HCT116 (cell line): ENCODE data around the gene PPM1F.

Experiments
- ELF1 ChIP-seq: IDR thresholded peaks from 2 replicates; pipeline ENCODE4 v1.6.1; 2012; ENCODE audit warnings: low read depth, borderline replicate concordance
- EZH2 ChIP-seq: fragments of 200-600 bp; sonication (generic); IDR thresholded peaks from 2 replicates; pipeline ENCODE4 v1.6.1; 2017; ENCODE audit warnings: antibody characterized with exemption, mixed run types
- MAX ChIP-seq: IDR thresholded peaks from 2 replicates; pipeline ENCODE4 v1.6.1; 2012
- POLR2A ChIP-seq: IDR thresholded peaks from 2 replicates; pipeline ENCODE4 v1.7.0; 2011; ENCODE audit warnings: borderline replicate concordance; ENCODE audit not compliant: insufficient read depth, insufficient read length; ENCODE audit errors: extremely low read depth
- POLR2AphosphoS5 ChIP-seq: IDR thresholded peaks from 2 replicates; pipeline ENCODE4 v1.6.1; 2011; ENCODE audit warnings: mild to moderate bottlenecking, low read depth, low read length, moderate library complexity
- REST ChIP-seq: IDR thresholded peaks from 2 replicates; pipeline ENCODE4 v1.6.1; 2012; ENCODE audit warnings: low read depth
- TF ChIP-seq, protein P1 (sequence below), 3 experiments: fragments of 200-600 bp in 1 of 3; sonication (generic) in 1 of 3; IDR thresholded peaks in 2 of 3; conservative IDR thresholded peaks in 1 of 3; 2 replicates each; pipeline ENCODE4 v1.5.1; 2012 to 2017; ENCODE audit warnings: low read depth in 2 of 3, low read length in 2 of 3, antibody characterized with exemption in 1 of 3, borderline replicate concordance in 1 of 3, control low read depth in 1 of 3, mild to moderate bottlenecking in 1 of 3, mixed read lengths in 1 of 3, mixed run types in 1 of 3, moderate library complexity in 1 of 3; ENCODE audit not compliant: insufficient read depth in 1 of 3

GRCh38 chr22:21991774-21992173 is 39.1 kb upstream of the PPM1F start:
- TF ChIP-seq, protein P1, sequence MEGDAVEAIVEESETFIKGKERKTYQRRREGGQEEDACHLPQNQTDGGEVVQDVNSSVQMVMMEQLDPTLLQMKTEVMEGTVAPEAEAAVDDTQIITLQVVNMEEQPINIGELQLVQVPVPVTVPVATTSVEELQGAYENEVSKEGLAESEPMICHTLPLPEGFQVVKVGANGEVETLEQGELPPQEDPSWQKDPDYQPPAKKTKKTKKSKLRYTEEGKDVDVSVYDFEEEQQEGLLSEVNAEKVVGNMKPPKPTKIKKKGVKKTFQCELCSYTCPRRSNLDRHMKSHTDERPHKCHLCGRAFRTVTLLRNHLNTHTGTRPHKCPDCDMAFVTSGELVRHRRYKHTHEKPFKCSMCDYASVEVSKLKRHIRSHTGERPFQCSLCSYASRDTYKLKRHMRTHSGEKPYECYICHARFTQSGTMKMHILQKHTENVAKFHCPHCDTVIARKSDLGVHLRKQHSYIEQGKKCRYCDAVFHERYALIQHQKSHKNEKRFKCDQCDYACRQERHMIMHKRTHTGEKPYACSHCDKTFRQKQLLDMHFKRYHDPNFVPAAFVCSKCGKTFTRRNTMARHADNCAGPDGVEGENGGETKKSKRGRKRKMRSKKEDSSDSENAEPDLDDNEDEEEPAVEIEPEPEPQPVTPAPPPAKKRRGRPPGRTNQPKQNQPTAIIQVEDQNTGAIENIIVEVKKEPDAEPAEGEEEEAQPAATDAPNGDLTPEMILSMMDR (IDR thresholded peaks at IDR 0.05 in 2 of 3, conservative IDR thresholded peaks at IDR 0.05 in 1 of 3; ENCODE audit: borderline replicate concordance in 1 of 3, insufficient read depth in 1 of 3, low read depth in 2 of 3, low read length in 2 of 3): no peak
- TF ChIP-seq POLR2AphosphoS5 (no peak), ELF1 (no peak), POLR2A (no peak), EZH2 (no peak), MAX (no peak), REST (no peak)
